Prostate gland (tissue), 2 donors: Measurements from ENCODE around the gene SMPD2.

Source experiments
- CTCF ChIP-seq, 4 experiments: fragments of 200-600 bp in 2 of 4; fragments of 450-650 bp in 2 of 4; sonication (generic) in 2 of 4; IDR thresholded peaks; 1 replicate in 3 of 4; 2 replicates in 1 of 4; pipeline ENCODE4 v1.5.1; 2016 to 2019; ENCODE audit warnings: antibody characterized with exemption in 4 of 4, mild to moderate bottlenecking in 2 of 4, moderate library complexity in 2 of 4
- POLR2AphosphoS5 ChIP-seq: sonication (generic); formaldehyde crosslinking; IDR thresholded peaks from one replicate; pipeline ENCODE4 v1.6.1; 2017; ENCODE audit warnings: antibody characterized with exemption

DNA sequence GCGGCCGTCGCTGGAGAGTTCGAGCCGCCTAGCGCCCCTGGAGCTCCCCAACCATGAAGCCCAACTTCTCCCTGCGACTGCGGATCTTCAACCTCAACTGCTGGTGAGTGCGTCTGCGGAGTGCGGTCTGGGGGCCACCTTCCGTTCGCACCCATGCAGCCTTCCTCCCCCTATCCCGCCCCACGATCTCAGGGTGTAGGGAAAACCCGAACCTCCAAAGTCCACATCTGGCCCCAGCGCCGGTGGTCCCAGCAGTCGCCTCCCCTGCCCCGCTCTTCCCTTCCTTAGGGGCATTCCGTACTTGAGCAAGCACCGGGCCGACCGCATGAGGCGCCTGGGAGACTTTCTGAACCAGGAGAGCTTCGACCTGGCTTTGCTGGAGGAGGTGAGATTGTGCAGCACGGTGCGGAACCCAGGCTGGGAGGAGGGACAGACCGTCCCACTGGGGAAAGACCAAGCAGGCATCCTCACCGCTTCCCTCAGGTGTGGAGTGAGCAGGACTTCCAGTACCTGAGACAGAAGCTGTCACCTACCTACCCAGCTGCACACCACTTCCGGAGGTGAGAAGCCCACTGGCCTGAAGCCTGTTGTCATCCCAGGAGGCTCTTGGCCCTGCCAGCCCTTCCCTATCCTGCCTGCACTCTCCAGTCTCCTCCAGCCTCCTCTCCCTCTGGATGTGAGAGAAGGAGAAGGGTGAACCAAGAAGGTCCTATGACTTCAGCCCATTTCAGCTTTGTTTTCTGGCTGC lies 719 bp downstream of the SMPD2 start:
- TF ChIP-seq CTCF (IDR thresholded peaks at IDR 0.05) (no peak), POLR2AphosphoS5 (no peak)
